OCI-LY7 (cell line): Measurements from ENCODE around the gene APOL3.

ENCODE experiments used
- EZH2phosphoT487 ChIP-seq: fragments of 200-600 bp; sonication (generic); IDR thresholded peaks from 2 replicates; pipeline ENCODE4 v1.6.1; 2018; ENCODE audit warnings: low read depth, borderline replicate concordance, mild to moderate bottlenecking, mixed run types, antibody characterized with exemption, low read length, moderate library complexity, mixed read lengths
- TF ChIP-seq, protein P1 (sequence below): fragments of 200-600 bp; sonication (generic); conservative IDR thresholded peaks from 2 replicates; pipeline ENCODE4 v1.5.1; 2014; ENCODE audit warnings: mild to moderate bottlenecking, antibody characterized with exemption, low read length, moderate library complexity, mixed read lengths

DNA sequence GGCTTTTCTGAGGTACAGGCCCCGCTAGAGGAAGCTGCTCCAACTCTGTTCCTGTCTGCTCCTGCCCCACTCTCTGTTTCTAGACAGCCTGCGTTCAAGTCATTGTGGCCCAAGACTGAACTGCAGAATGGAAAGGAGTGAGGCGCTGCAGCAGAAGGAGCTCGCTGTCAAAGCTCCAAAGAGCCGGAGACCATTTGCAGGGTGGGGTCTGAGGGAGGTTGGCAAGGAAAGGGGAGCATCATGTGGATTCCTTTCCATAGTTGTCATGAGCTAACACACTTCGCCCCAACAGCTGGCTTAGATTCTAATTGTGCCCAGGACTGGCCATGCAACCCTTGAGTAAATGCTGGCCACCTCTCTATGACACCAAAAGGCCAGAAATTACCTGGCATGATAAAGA lies 22.3 kb upstream of the APOL3 start:
- TF ChIP-seq, protein P1, sequence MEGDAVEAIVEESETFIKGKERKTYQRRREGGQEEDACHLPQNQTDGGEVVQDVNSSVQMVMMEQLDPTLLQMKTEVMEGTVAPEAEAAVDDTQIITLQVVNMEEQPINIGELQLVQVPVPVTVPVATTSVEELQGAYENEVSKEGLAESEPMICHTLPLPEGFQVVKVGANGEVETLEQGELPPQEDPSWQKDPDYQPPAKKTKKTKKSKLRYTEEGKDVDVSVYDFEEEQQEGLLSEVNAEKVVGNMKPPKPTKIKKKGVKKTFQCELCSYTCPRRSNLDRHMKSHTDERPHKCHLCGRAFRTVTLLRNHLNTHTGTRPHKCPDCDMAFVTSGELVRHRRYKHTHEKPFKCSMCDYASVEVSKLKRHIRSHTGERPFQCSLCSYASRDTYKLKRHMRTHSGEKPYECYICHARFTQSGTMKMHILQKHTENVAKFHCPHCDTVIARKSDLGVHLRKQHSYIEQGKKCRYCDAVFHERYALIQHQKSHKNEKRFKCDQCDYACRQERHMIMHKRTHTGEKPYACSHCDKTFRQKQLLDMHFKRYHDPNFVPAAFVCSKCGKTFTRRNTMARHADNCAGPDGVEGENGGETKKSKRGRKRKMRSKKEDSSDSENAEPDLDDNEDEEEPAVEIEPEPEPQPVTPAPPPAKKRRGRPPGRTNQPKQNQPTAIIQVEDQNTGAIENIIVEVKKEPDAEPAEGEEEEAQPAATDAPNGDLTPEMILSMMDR: no peak
- no peak for TF ChIP-seq EZH2phosphoT487
